Chondrocyte (in vitro differentiated cells): ENCODE data around the gene S100A10. TPM values are rescaled to one million over a fixed set of nuclear protein-coding genes. Genes with fewer than 3 reads are reported as not detected.

Experiments
- DNase-seq: peaks from one replicate; pipeline ENCODE4 v3.0.0; 2021; ENCODE audit warnings: mixed read lengths, low spot score
- H3K27ac Mint-ChIP-seq: one replicate; pipeline ENCODE4 v1.8.0; 2021; ENCODE audit warnings: mild to moderate bottlenecking, moderate library complexity, mixed read lengths; ENCODE audit not compliant: unreplicated experiment
- H3K27me3 Mint-ChIP-seq: 2 replicates; pipeline ENCODE4 v1.8.0; 2021; ENCODE audit warnings: low read depth, mixed read lengths
- H3K36me3 Mint-ChIP-seq: 2 replicates; pipeline ENCODE4 v1.8.0; 2021; ENCODE audit warnings: low read depth, mixed read lengths
- H3K4me1 Mint-ChIP-seq: 2 replicates; pipeline ENCODE4 v1.8.0; 2021; ENCODE audit warnings: low read depth, mild to moderate bottlenecking, mixed read lengths
- H3K4me3 Mint-ChIP-seq: one replicate; pipeline ENCODE4 v1.8.0; 2021; ENCODE audit warnings: mild to moderate bottlenecking, moderate library complexity, mixed read lengths; ENCODE audit not compliant: unreplicated experiment
- H3K9me3 Mint-ChIP-seq: 2 replicates; pipeline ENCODE4 v1.8.0; 2021; ENCODE audit warnings: low read depth, mixed read lengths
- total RNA-seq: library from RNA; stranded (reverse); gene quantifications from 3 replicates; pipeline ENCODE4 v1.2.1, GENCODE V29; 2021
- TF ChIP-seq, protein P1 (sequence below): fragments of 200-600 bp; sonication (generic); IDR thresholded peaks from 2 replicates; pipeline ENCODE4 v1.5.0; 2021; ENCODE audit warnings: antibody characterized with exemption, mild to moderate bottlenecking, moderate library complexity

S100A10 gene
- total RNA-seq, 1 donor from 2014 or later: 560 TPM

DNA sequence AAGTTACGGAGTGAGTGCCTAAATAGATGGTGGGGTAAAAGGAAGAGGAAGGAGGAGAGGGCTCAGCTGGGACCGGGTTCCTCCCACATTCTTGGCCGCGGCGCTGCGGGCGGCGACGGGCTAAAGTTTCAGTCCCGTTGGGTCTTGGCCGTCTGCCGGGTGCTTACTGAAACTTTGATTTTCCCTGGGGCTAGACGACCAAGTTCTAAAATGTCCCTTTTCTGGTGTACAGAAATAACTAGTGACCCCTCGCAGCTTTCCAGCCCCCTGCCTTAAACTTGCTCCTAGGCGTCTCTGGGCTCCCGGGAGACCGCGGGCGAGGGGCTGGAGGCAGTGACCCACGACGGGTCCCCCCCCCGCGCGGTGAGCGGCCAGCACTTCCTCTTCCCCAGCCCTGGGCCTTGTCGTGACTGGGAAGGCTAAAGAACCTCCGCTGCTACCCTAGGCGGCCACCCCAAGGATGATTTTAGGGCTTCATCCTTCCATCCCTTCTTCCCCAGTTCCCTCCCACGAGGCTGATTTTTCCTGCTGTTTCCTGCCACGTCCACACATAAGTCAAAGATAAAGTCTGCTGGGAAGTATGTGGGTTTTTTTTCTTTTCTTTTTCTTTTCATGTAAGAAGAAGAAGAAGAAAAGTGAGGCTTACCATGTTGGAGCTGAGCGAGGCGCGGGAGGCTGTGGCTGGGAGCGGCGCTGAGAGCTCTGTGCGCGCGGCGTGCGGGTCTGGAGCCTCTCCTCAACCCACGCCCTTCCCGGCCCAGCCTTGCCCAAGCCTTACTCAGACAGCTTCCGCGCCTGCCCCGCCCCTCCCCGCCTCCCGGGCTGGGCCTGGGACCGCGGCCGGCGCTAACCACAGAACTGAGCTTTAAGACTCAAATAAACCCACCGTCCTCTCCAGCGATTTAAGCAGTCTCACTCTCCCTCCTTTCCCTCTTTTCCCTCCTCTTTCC lies 42.9 kb upstream of the S100A10 start, which contains the start of gene S100A11:
Gene S100A11 (minus strand): TSS at position 738 of the 950 bp plus-strand sequence. CDS start 89 bp downstream, at position 649.
- peaks cover 37% of the 10 kb centered on the region for H3K36me3 Mint-ChIP-seq
- TF ChIP-seq, protein P1, sequence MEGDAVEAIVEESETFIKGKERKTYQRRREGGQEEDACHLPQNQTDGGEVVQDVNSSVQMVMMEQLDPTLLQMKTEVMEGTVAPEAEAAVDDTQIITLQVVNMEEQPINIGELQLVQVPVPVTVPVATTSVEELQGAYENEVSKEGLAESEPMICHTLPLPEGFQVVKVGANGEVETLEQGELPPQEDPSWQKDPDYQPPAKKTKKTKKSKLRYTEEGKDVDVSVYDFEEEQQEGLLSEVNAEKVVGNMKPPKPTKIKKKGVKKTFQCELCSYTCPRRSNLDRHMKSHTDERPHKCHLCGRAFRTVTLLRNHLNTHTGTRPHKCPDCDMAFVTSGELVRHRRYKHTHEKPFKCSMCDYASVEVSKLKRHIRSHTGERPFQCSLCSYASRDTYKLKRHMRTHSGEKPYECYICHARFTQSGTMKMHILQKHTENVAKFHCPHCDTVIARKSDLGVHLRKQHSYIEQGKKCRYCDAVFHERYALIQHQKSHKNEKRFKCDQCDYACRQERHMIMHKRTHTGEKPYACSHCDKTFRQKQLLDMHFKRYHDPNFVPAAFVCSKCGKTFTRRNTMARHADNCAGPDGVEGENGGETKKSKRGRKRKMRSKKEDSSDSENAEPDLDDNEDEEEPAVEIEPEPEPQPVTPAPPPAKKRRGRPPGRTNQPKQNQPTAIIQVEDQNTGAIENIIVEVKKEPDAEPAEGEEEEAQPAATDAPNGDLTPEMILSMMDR: no peak
- no peaks in the 10 kb centered on the region for H3K27me3 Mint-ChIP-seq
- peak within 1 kb of the TSS; percentile 87 for H3K4me3 Mint-ChIP-seq
- no peaks in the 10 kb centered on the region for H3K9me3 Mint-ChIP-seq
- H3K4me1 Mint-ChIP-seq: peaks cover 25% of the 10 kb centered on the region
- DNase-seq: peak; percentile 97
- peak within 1 kb of the TSS; percentile 99 for H3K27ac Mint-ChIP-seq

- no peaks in the 10 kb centered on the region for H3K27me3 Mint-ChIP-seq
Observed at GRCh38 chr1:152035539-152036266, 42.0 kb upstream of the S100A10 start.

DNA sequence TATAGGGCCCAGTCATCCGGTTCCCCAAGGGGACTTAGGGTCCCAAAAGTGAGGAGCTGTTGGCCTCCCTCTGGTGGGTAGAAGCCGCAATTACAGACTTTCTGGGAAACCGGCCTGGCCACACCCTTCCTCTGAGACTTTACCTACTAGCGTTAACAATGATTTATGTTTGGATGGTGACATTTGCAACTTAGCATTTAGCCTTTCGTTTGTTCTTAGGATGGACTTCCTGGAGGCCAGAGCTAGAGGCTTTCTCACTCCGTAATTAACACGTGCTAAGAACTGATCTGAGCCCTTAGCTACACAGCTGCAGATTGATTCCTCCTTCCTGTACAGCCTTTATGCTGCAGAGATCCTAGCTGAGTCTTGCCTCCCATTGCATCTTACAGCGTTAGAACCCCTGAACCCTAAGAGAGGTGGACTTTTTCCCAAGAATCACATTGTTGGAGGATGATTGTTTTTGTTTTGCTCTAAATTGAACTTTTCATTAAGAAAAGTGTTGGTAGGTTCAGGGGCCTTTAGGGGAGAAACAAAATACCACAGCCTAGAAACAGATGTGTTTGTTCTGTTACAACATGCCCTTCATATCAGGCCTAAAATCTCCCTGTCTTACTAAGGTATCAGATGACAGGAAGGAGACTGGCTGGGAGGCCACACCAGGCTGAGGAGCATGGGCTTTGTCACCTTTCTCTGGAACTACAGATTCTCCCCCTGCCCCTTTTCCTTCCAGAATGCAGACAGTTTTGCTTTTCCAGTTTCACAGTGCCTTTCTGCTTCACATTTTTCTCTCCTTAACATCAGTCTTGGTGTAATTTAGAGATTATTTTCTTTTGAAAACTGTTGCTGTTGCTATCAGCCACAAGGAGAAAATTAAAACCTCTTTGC lies 41.2 kb upstream of the S100A10 start:
- H3K9me3 Mint-ChIP-seq: peaks cover 4% of the 10 kb centered on the region
- H3K27ac Mint-ChIP-seq: peak overlapping the region; percentile 99

More at GRCh38 chr1:152035539-152036266, 42.0 kb upstream of the S100A10 start:
- no peak for DNase-seq
- Mint-ChIP-seq H3K27ac (peak overlapping the region; percentile 99), H3K9me3 (peaks cover 1% of the 10 kb centered on the region), H3K4me1 (peaks cover 25% of the 10 kb centered on the region), H3K4me3 (peak overlapping the region; percentile 87), H3K36me3 (peaks cover 40% of the 10 kb centered on the region)
- TF ChIP-seq, protein P1: peak; percentile 3

GRCh38 chr1:152034324-152034653 lies 40.6 kb upstream of the S100A10 start:
- Mint-ChIP-seq H3K27ac (peak overlapping the region; percentile 99), H3K4me1 (peaks cover 32% of the 10 kb centered on the region), H3K4me3 (peak overlapping the region; percentile 87), H3K36me3 (peaks cover 44% of the 10 kb centered on the region), H3K27me3 (no peaks in the 10 kb centered on the region), H3K9me3 (peaks cover 5% of the 10 kb centered on the region)
- TF ChIP-seq, protein P1: no peak
- DNase-seq: no peak

More for the DNA sequence above, 41.2 kb upstream of the S100A10 start:
- no peak for DNase-seq
- Mint-ChIP-seq H3K4me3 (peak overlapping the region; percentile 87), H3K36me3 (peaks cover 44% of the 10 kb centered on the region), H3K4me1 (peaks cover 27% of the 10 kb centered on the region), H3K27me3 (no peaks in the 10 kb centered on the region)
- TF ChIP-seq, protein P1: peak; percentile 86
